ENCODE measurements around the gene LPAR1.

LPAR1 gene

GRCh38 chr9:111000202-111000601 is 38.1 kb downstream of the LPAR1 start:
- no peak for DNase-seq (ENCODE audit: low read depth in 2 of 2)

- DNase-seq (ENCODE audit: low read depth in 2 of 2): no peak
Observed at GRCh38 chr9:110999379-110999778, 38.9 kb downstream of the LPAR1 start.

- no peak for DNase-seq (ENCODE audit: low read depth in 2 of 2)
Observed at GRCh38 chr9:110997847-110998246, 40.4 kb downstream of the LPAR1 start.

GRCh38 chr9:110996436-110997220 is 41.6 kb downstream of the LPAR1 start:
- no peak for DNase-seq (ENCODE audit: low read depth in 2 of 2)

- no peak for DNase-seq (ENCODE audit: low read depth in 2 of 2)
Observed at GRCh38 chr9:110995420-110996340, 42.6 kb downstream of the LPAR1 start.

- no peak for DNase-seq (ENCODE audit: low read depth in 2 of 2)
Observed at GRCh38 chr9:110994771-110995241, 43.5 kb downstream of the LPAR1 start.

- no peak for DNase-seq (ENCODE audit: low read depth in 2 of 2)
Observed at GRCh38 chr9:110990481-110990880, 47.8 kb downstream of the LPAR1 start.

GRCh38 chr9:110986529-110986928 is 51.7 kb downstream of the LPAR1 start:
- DNase-seq (ENCODE audit: low read depth in 2 of 2): no peak

- no peak for DNase-seq (ENCODE audit: low read depth in 2 of 2)
Observed at GRCh38 chr9:110984890-110985437, 53.3 kb downstream of the LPAR1 start.

GRCh38 chr9:110980261-110980660 is 58.0 kb downstream of the LPAR1 start:
- DNase-seq (ENCODE audit: low read depth in 2 of 2): no peak

GRCh38 chr9:110979636-110980035 is 58.6 kb downstream of the LPAR1 start:
- DNase-seq (ENCODE audit: low read depth in 2 of 2): no peak

GRCh38 chr9:110978516-110978915 is 59.8 kb downstream of the LPAR1 start:
- DNase-seq (ENCODE audit: low read depth in 2 of 2): no peak

- no peak for DNase-seq (ENCODE audit: low read depth in 2 of 2)
Observed at GRCh38 chr9:110977259-110977709, 61.0 kb downstream of the LPAR1 start.

- no peak for DNase-seq (ENCODE audit: low read depth in 2 of 2)
Observed at GRCh38 chr9:110975969-110976368, 62.3 kb downstream of the LPAR1 start.

GRCh38 chr9:110975278-110975677 is 63.0 kb downstream of the LPAR1 start:
- no peak for DNase-seq (ENCODE audit: low read depth in 2 of 2)

GRCh38 chr9:110971705-110972104 is 66.6 kb downstream of the LPAR1 start:
- DNase-seq (ENCODE audit: low read depth in 2 of 2): no peak

GRCh38 chr9:110971234-110971633 is 67.0 kb downstream of the LPAR1 start:
- no peak for DNase-seq (ENCODE audit: low read depth in 2 of 2)

- DNase-seq (ENCODE audit: low read depth in 2 of 2): no peak
Observed at GRCh38 chr9:110969971-110970386, 68.3 kb downstream of the LPAR1 start.

GRCh38 chr9:110968096-110968495 is 70.2 kb downstream of the LPAR1 start:
- DNase-seq (ENCODE audit: low read depth in 2 of 2): no peak

- no peak for DNase-seq (ENCODE audit: low read depth in 2 of 2)
Observed at GRCh38 chr9:110967196-110967595, 71.1 kb downstream of the LPAR1 start.

- DNase-seq (ENCODE audit: low read depth in 2 of 2): no peak
Observed at GRCh38 chr9:110960288-110960687, 78.0 kb downstream of the LPAR1 start.

- no peak for DNase-seq (ENCODE audit: low read depth in 2 of 2)
Observed at GRCh38 chr9:110958847-110959246, 79.4 kb downstream of the LPAR1 start.

All from stimulated activated CD4-positive, alpha-beta T cell treated with anti-CD3 and anti-CD28 coated beads, Interleukin-12 subunit alpha, Interleukin-12 subunit beta, amount 100 ng/mL, for 24 hours (primary cell).